GM21381 (cell line): ENCODE data around the gene TMCO4.
"Not testable (repeated sequence)": the region's sequence is repeated elsewhere in the genome, so short reads cannot be mapped to it uniquely, and the experiment has no call there.

Experiments
- ATAC-seq: cut with Tn5 transposase; IDR thresholded peaks from one replicate; pipeline ENCODE4 v1.9.1; 2021; ENCODE audit warnings: mild to moderate bottlenecking, moderate library complexity; ENCODE audit not compliant: unreplicated experiment

Gene TMCO4

DNA sequence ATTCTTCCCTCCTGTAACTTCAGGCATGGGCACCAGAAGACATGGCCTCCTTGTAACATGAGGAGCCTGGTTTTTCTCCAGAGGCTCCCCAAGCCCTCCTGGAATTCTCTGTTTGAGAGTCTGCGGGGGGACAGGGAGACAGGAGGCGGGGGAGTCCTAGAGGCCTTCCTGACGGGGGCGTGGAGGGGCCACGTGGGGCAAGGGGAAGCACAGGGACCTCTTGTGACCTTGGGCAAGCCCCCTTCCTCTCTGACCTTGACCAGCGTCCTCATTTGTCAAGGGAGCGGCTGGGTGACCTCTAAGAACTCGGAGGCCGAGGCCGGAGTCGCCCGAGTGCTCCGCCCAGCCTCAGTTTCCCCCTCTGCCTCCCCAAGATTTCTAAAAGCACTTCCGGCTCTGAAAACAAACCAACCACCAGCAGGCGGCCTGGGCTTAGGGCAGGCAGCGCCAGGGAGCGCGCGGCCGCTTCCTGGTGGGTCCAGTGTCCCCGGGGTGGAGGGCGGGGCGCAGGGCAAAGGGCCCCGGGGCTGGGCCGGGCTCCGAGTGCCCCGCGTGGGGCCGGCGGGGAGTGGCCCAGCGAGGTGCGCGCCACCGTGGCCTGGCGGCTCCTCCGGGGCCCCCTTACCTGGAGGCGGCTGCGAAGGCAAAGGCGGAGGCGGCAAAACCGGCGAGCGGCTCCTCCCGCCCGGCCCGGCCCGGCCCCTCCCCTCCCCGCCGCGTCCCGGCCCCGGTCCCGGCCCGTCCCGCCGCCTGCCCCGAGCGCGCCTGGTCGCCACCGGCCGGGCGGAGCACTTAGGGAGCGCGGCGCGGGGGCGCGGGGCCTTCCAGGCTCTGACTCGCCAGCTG, at the start of gene TMCO4:
Gene TMCO4, minus strand, starts transcription at position 687 of the 846 bp plus-strand sequence. CDS start 19,158 bp downstream, outside the sequence.
- peak; percentile 48 for ATAC-seq

DNA sequence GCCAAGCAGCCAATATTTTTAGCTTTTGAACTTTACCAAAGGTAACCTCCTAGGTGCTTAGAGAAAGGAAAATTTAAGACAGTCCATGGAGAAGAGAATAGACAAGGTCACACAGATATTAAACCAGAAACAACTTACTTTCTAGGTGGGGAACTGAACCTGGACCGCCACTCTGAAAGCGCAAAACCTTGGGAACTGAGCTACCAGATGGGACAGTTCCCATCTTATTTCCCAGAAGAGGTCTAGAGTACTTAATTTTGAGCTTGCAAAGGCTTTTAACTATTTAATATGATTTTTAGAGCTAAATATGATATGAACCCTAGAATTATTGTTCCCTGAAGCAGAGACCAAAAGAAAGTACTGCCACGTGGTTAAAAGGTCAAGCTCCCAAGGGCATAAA, 49.6 kb upstream of the TMCO4 start:
- ATAC-seq, result not testable (repeated sequence)

GRCh38 chr1:19847334-19847733, 47.6 kb upstream of the TMCO4 start:
- ATAC-seq, result not testable (repeated sequence)

DNA sequence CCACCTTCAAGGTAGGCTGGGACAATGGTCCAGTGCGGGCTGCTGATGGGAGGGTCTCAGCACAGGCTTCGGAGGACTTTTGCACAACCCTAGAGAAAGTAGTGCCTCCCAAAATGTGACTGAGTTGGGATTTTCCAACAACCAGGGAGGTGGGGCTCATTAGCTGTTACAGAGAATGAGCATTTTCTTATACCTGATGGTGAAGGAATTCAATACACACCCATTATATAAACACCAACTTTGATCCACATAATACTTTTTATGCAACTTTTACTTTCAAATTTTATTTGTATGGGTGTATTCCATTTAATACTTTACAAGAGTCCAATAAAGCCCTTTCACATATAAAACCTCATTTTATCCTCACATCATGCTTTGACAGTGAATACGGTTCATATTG, 46.6 kb upstream of the TMCO4 start:
- no peak for ATAC-seq

DNA sequence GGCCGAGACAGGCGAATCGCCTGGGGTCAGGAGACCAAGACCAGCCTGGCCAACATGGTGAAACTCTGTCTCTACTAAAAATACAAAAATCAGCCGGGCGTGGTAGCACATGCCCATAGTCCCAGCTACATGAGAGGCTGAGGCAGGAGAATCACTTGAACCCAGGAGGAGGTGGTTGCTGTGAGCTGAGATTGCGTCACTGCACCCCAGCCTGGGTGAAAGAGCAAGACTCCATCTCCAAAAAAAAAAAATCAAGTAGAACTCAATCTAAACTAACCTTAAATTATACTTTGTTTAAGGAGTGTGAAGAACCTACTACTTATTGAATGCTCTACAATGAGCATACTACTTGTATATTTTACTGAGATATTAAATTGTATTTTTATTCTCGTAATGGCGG, 45.8 kb upstream of the TMCO4 start:
- ATAC-seq, result no peak

DNA sequence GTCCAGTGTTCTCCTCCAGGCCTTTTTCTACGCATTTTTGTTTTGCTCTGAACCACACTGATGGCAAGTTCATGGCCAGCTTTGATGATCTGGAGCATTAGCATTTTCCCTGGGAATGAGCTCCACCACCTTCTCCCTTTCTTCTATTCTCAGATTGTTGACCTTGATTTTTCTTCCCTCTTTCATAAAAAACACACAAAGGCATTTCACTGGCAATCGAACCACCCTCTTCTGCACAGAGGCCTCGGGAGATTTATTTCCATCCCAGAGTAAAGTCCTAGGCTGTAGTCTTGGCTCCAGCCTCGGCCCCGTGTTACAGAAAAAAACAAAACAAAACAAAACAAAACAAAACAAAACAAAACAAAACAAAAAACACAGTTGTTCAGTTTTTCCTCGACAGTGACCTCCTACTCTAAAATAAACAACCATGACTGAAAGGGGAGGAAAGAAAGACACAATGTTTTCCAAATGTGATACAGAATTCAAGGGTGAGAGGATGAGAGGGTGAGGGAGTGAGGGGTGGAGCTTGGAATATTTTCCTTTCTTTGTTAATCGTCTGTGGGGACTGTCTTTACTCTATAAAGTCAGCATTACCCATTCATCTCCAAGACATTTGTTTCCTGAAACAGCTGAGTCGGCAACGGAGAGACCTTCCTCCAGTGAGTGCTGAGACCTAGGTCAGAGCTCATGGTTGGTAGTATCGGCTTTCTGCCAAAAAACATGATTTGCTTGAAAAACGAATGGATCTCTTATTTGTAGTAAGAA, 45.2 kb upstream of the TMCO4 start:
- ATAC-seq, result no peak

DNA sequence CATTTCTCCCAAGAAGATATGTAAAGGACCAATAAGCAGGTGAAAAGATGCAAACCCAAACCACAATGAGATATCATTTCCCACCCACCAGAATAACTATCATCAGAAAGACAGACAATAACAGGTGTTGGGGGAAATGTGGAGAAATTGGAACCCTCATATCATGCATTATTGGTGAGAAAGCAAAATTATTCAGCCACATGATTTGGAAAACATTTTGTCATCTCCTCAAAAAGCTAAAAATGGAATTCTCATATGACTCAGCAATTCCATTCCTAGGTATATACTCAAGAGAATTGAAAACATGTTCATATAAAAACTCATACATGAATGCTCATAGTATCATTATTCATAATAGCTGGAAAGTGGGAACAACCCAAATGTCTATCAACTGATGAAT, 40.5 kb upstream of the TMCO4 start:
- no peak for ATAC-seq

DNA sequence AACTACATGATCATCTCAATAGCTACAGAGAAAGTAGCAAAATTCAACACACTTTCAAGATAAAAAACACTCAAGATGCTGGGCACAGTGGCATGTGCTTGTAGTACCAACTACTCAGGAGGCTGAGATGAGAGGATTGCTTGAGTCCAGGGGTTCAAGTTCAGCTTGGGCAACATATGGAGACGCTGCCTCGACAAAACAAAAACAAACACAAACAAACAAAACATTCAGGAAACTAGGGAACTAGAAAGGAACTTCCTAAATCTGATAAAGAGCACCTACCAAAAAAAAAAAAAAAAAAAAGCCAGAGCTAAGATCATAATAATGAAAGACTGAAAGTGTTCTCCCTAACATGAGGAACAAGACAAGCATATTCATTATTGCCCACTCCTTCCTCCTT, 38.1 kb upstream of the TMCO4 start:
- no peak for ATAC-seq

DNA sequence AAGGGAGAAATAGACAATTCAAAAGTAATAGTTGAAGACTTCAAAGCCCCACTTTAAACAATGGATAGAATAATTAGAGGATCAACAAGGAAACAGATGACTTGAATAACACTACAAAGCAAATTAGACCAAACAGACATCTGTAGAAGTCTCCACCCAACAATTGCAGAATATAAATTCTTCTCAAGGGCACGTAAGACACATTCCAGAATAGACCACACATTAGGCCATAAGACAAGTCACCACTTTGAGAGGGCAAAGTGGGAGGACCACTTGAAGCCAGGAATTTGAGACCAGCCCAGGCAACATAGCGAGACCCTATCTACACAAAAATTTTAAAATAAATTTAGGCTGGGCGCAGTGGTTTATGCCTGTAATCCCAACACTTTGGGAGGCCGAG, 35.9 kb upstream of the TMCO4 start:
- ATAC-seq, result no peak

DNA sequence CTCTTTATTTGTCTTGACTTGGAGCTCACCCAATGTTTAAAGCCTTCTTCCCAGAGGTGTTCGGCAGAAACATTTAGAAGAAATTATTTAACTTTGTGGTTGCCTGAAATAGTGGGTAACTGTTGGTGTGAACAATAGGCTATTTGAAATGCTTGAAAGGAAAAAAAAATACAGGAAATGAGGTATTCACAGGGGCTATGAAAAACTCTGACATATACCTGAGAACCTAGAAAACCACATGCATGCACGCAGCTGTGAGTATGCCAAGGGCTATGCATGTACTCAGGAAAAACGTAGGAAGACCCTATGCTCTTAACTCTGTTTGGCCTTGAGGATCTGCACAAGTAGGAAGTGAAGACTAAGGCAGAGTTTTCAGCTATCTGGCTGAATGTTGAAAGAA, 31.7 kb upstream of the TMCO4 start:
- no peak for ATAC-seq

- ATAC-seq, result no peak
Measured at GRCh38 chr1:19828546-19828945, 28.8 kb upstream of the TMCO4 start.

- no peak for ATAC-seq
Measured at GRCh38 chr1:19825298-19825697, 25.6 kb upstream of the TMCO4 start.

- ATAC-seq, result no peak
Measured at GRCh38 chr1:19824541-19824940, 24.8 kb upstream of the TMCO4 start.

- ATAC-seq, result no peak
Measured at GRCh38 chr1:19824036-19824435, 24.3 kb upstream of the TMCO4 start.

DNA sequence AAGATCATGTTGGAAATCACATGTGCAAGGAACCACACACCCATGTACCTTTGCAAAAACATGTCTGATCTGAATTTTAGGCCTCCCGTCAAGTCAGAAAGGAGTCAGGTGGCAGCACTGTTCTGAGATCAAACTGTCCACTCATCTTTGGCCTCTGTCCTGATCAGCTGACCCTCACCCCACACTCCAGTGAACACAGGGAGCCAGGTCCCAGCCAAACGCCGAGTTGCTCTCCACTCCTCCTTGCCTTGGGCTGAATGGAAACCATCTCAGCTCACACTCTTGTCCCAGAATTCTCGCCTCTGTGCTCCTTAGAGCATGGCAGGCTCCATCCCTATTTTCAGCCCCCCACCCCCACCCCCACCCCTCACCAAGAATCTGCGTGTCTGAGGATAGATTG, 20.0 kb upstream of the TMCO4 start:
- no peak for ATAC-seq

- no peak for ATAC-seq
Measured at GRCh38 chr1:19818324-19818723, 18.6 kb upstream of the TMCO4 start.

DNA sequence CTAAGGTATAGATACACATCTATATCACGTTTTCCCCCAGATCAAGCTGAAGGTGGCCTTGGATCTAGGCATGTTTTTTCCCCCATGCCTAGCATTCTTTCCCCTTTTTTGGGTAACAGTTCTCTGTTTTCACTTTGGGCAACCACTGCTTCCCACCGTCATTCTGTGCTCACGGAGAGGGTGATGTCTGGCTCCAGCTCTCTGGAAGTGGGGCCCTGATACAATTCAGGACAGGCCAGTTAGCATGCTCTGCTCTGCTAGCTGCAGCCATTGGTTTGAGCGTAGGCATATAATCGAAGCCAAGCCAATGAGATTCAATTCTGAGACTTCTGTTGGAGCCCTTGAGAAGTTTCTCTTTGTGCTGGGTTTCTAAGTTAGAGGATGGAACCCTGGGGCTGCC, 17.4 kb upstream of the TMCO4 start:
- ATAC-seq, result no peak

DNA sequence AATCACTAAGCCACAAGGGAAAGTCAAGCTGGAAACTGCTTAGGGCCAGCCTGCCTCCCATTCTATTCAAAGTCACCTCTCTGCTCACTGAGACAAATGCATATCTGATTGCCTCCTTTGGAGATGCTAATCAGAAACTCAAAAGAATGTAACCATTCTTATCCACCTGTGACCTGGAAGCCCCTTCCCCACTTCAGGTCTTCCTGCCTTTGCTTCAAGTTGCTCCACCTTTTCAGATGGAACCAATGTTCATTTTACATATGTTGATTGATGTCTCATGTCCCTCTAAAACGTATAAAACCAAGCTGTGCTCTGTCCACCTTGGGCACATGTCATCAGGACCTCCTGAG, 17.0 kb upstream of the TMCO4 start:
- ATAC-seq, result not testable (repeated sequence)

GRCh38 chr1:19815801-19816736, 16.4 kb upstream of the TMCO4 start:
- no peak for ATAC-seq

GRCh38 chr1:19814681-19815503, 15.2 kb upstream of the TMCO4 start, which contains the start of gene RNF186:
Gene RNF186 (minus strand): TSS chr1:19815283. CDS start chr1:19815101, 182 bp downstream.
- no peak for ATAC-seq
